GM12873 (cell line): ENCODE results near the gene BAHCC1.

ENCODE experiments used
- CTCF ChIP-seq: IDR thresholded peaks from 2 replicates; pipeline ENCODE4 v1.5.1; 2012; ENCODE audit warnings: low read depth, mild to moderate bottlenecking, moderate library complexity, low read length, control low read depth; ENCODE audit not compliant: insufficient read depth; ENCODE audit errors: missing control alignments

The BAHCC1 gene

GRCh38 chr17:81428948-81429774 lies 33.9 kb downstream of the BAHCC1 start:
- TF ChIP-seq CTCF: no peak

- TF ChIP-seq CTCF: peak; percentile 4
Observed at GRCh38 chr17:81429821-81430551, 34.7 kb downstream of the BAHCC1 start.

GRCh38 chr17:81431545-81432482 lies 36.6 kb downstream of the BAHCC1 start:
- no peak for TF ChIP-seq CTCF

DNA sequence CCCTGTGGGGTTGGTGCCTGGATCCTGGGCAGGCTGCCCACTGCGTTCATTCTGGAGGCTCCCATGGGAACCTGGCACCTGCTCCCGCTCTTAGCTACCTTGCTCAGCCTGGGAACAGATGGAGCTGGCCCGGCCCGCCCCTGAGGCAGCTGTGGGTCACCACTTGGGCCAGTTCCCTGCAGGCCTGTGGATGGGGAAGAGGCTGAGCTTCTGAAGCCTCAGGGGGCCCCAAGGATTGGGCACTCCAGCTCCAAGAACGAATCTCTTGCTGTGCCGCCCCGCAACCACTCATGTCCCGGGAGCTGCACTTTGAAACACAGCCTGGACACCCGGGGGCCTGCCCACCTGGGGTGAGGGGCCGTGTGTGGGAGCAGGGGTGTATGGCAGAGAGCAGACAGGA lies 37.7 kb downstream of the BAHCC1 start:
- TF ChIP-seq CTCF: no peak

- no peak for TF ChIP-seq CTCF
Observed at GRCh38 chr17:81433656-81434055, 38.4 kb downstream of the BAHCC1 start.

GRCh38 chr17:81434072-81434471 lies 38.8 kb downstream of the BAHCC1 start:
- TF ChIP-seq CTCF: no peak
